Measurements from ENCODE around the gene SH2D7. TPM values are rescaled to one million over a fixed set of nuclear protein-coding genes. Genes with fewer than 3 reads are reported as not detected.

Gene SH2D7
- total RNA-seq, 1 experiment from 2014 or later: not detected

- no peak for DNase-seq (ENCODE audit: unreplicated experiment)
- no peaks in the 10 kb centered on the region for H3K27me3 Mint-ChIP-seq (ENCODE audit: insufficient read depth, unreplicated experiment)
- peak overlapping the region; percentile 84 for H3K27ac Mint-ChIP-seq (ENCODE audit: low read depth, unreplicated experiment)
- ChIA-PET CTCF (interaction anchor here (0.6 to 1.9 kb wide), 8 partner anchors 12 to 191 kb away, joined by 3 to 9 read pairs (median 4); partner anchors contain the start of gene CIB2), POLR2A (interaction anchor here (0.7 to 3.4 kb wide), 4 partner anchors 9 to 290 kb away, joined by 3 to 28 read pairs (median 13); partner anchors contain the start of gene IREB2)
- intact Hi-C loops (cut with micrococcal nuclease): no loop called here
- no peaks in the 10 kb centered on the region for H3K9me3 Mint-ChIP-seq (ENCODE audit: unreplicated experiment)
- peaks cover 14% of the 10 kb centered on the region for H3K36me3 Mint-ChIP-seq (ENCODE audit: insufficient read depth, unreplicated experiment)
- H3K4me3 Mint-ChIP-seq (ENCODE audit: unreplicated experiment): peak overlapping the region; percentile 58
- TF ChIP-seq, protein P1, sequence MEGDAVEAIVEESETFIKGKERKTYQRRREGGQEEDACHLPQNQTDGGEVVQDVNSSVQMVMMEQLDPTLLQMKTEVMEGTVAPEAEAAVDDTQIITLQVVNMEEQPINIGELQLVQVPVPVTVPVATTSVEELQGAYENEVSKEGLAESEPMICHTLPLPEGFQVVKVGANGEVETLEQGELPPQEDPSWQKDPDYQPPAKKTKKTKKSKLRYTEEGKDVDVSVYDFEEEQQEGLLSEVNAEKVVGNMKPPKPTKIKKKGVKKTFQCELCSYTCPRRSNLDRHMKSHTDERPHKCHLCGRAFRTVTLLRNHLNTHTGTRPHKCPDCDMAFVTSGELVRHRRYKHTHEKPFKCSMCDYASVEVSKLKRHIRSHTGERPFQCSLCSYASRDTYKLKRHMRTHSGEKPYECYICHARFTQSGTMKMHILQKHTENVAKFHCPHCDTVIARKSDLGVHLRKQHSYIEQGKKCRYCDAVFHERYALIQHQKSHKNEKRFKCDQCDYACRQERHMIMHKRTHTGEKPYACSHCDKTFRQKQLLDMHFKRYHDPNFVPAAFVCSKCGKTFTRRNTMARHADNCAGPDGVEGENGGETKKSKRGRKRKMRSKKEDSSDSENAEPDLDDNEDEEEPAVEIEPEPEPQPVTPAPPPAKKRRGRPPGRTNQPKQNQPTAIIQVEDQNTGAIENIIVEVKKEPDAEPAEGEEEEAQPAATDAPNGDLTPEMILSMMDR (IDR thresholded peaks at IDR 0.05; ENCODE audit: unreplicated experiment): no peak
- BruUV-seq (replicated peaks): no TSS peak
- peaks cover 28% of the 10 kb centered on the region for H3K4me1 Mint-ChIP-seq (ENCODE audit: insufficient read depth, unreplicated experiment)
Observed at GRCh38 chr15:78147566-78147965, 55.2 kb downstream of the SH2D7 start.

DNA sequence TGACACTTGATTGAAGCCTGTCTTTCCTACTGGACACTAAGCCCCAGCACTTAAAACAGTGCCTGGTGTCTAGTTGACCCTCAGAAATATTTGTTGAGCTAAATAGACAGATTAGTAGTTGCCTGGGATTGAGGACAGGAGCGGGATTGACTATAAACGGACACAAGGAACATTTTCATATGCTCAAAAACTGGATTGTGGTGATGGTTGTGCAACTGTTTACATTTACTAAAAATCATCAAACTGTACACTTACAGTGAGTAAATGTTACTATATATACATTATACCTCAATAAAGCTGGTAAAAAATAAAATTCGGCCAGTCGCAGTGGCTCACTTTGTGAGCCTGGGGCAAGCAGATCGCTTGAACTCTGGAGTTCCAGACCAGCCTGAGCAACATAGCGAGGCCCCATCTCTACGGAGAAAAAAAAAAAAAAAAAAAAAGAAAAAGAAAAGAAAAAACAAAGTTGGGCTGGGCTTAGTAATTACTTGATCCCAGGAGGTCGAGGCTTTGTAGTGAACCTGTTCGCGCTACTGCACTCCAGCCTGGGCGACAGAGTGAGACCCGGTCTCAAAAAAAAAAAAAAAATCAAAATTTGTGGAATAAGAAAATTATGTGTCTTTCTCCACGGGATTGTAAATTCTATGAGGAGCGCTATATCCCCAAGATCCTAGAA, 56.2 kb downstream of the SH2D7 start:
- TF ChIP-seq, protein P1 (IDR thresholded peaks at IDR 0.05; ENCODE audit: unreplicated experiment): no peak
- Mint-ChIP-seq H3K27ac (ENCODE audit: low read depth, unreplicated experiment) (peak overlapping the region; percentile 90), H3K4me3 (ENCODE audit: unreplicated experiment) (peak overlapping the region; percentile 92), H3K4me1 (ENCODE audit: insufficient read depth, unreplicated experiment) (peaks cover 35% of the 10 kb centered on the region), H3K36me3 (ENCODE audit: insufficient read depth, unreplicated experiment) (peaks cover 14% of the 10 kb centered on the region), H3K9me3 (ENCODE audit: unreplicated experiment) (no peaks in the 10 kb centered on the region), H3K27me3 (ENCODE audit: insufficient read depth, unreplicated experiment) (no peaks in the 10 kb centered on the region)
- BruUV-seq (replicated peaks): TSS peak; percentile 89
- intact Hi-C loops (cut with micrococcal nuclease): loop anchor here (2.0 kb wide), 1 partner anchor 16 kb away; no protein-coding TSS in a partner anchor
- ChIA-PET POLR2A (interaction anchor here (0.6 to 3.4 kb wide), 17 partner anchors 7 to 313 kb away, joined by 3 to 28 read pairs (median 4); no protein-coding TSS in a partner anchor), CTCF (interaction anchor here (0.5 to 2.2 kb wide), 11 partner anchors 10 to 182 kb away, joined by 3 to 10 read pairs (median 4); partner anchors contain the start of gene CIB2)
- no peak for DNase-seq (ENCODE audit: unreplicated experiment)

GRCh38 chr15:78149068-78149804, 56.9 kb downstream of the SH2D7 start, which contains the start of gene IDH3A:
Gene IDH3A, plus strand, starts transcription at chr15:78149362. Its CDS starts 42 bp downstream, at chr15:78149404.
- peak within 1 kb of the TSS; percentile 92 for H3K4me3 Mint-ChIP-seq (ENCODE audit: unreplicated experiment)
- intact Hi-C loops (cut with micrococcal nuclease): loop anchor here (2.0 kb wide), 1 partner anchor 16 kb away; no protein-coding TSS in a partner anchor
- TF ChIP-seq, protein P1 (IDR thresholded peaks at IDR 0.05; ENCODE audit: unreplicated experiment): no peak
- peak within 1 kb of the TSS; percentile 90 for H3K27ac Mint-ChIP-seq (ENCODE audit: low read depth, unreplicated experiment)
- TSS peak; percentile 45 for BruUV-seq (replicated peaks)
- ChIA-PET POLR2A (interaction anchor here (0.5 to 3.4 kb wide), 27 partner anchors 8 to 725 kb away, joined by 3 to 28 read pairs (median 4); partner anchors contain the start of genes IREB2 and SKIC8), CTCF (interaction anchor here (0.5 to 2.2 kb wide), 12 partner anchors 10 to 416 kb away, joined by 3 to 10 read pairs (median 4); partner anchors contain the start of genes CHRNA5 and CIB2)
- peak; percentile 97 for DNase-seq (ENCODE audit: unreplicated experiment)
- no peaks in the 10 kb centered on the region for H3K9me3 Mint-ChIP-seq (ENCODE audit: unreplicated experiment)
- peaks cover 35% of the 10 kb centered on the region for H3K4me1 Mint-ChIP-seq (ENCODE audit: insufficient read depth, unreplicated experiment)
- H3K27me3 Mint-ChIP-seq (ENCODE audit: insufficient read depth, unreplicated experiment): no peaks in the 10 kb centered on the region
- peaks cover 14% of the 10 kb centered on the region for H3K36me3 Mint-ChIP-seq (ENCODE audit: insufficient read depth, unreplicated experiment)

All from MCF 10A (cell line).